SK-N-SH treated with all-trans-retinoic acid at 6 μM for 48 hours (cell line): ENCODE data around the gene UNC13B.

ENCODE experiments used
- ATAC-seq: fragments of 200-7000 bp; cut with Tn5 transposase; 3 replicates; pipeline ENCODE4 v1.9.1; 2020; ENCODE audit warnings: mild to moderate bottlenecking, moderate library complexity
- ARNTL ChIP-seq: fragments of 450-650 bp; formaldehyde crosslinking; IDR thresholded peaks from 2 replicates; pipeline ENCODE4 v1.5.0; 2020; ENCODE audit warnings: low read depth, mild to moderate bottlenecking, moderate library complexity, borderline replicate concordance
- BACH2 ChIP-seq: fragments of 250-450 bp; sonication (Bioruptor Pico); IDR thresholded peaks from 2 replicates; pipeline ENCODE4 v1.9.0; 2021; ENCODE audit warnings: mild to moderate bottlenecking, borderline replicate concordance
- CSDC2 ChIP-seq: fragments of 250-450 bp; sonication (Bioruptor Pico); IDR thresholded peaks from 2 replicates; pipeline ENCODE4 v1.5.0; 2020; ENCODE audit warnings: mild to moderate bottlenecking, moderate library complexity
- GLIS3 ChIP-seq: fragments of 250-450 bp; sonication (Bioruptor Pico); IDR thresholded peaks from 2 replicates; pipeline ENCODE4 v1.5.0; 2020; ENCODE audit warnings: mild to moderate bottlenecking, moderate library complexity
- OSR1 ChIP-seq: fragments of 250-450 bp; sonication (Bioruptor Pico); IDR thresholded peaks from 2 replicates; pipeline ENCODE4 v1.8.0; 2022; ENCODE audit warnings: moderate library complexity, mild to moderate bottlenecking, inconsistent platforms
- PPARA ChIP-seq: fragments of 250-450 bp; sonication (Bioruptor Pico); IDR thresholded peaks from 2 replicates; pipeline ENCODE4 v1.5.0; 2020; ENCODE audit warnings: mild to moderate bottlenecking, borderline replicate concordance
- RARB ChIP-seq: fragments of 250-450 bp; sonication (Bioruptor Pico); IDR thresholded peaks from 2 replicates; pipeline ENCODE4 v1.8.0; 2021; ENCODE audit warnings: mild to moderate bottlenecking, moderate library complexity
- SNAI2 ChIP-seq: fragments of 250-450 bp; sonication (Bioruptor Pico); IDR thresholded peaks from 2 replicates; pipeline ENCODE4 v1.5.0; 2020; ENCODE audit warnings: mild to moderate bottlenecking, moderate library complexity
- TCF4 ChIP-seq: fragments of 250-450 bp; sonication (Bioruptor Pico); IDR thresholded peaks from 2 replicates; pipeline ENCODE4 v1.8.0; 2021; ENCODE audit warnings: mild to moderate bottlenecking, moderate library complexity, borderline replicate concordance
- TOX ChIP-seq: fragments of 250-450 bp; sonication (Bioruptor Pico); IDR thresholded peaks from 2 replicates; pipeline ENCODE4 v1.8.0; 2021; ENCODE audit warnings: mild to moderate bottlenecking, moderate library complexity, borderline replicate concordance
- ZFP3 ChIP-seq: fragments of 250-450 bp; sonication (Bioruptor Pico); IDR thresholded peaks from 2 replicates; pipeline ENCODE4 v1.5.0; 2020; ENCODE audit warnings: mild to moderate bottlenecking, moderate library complexity
- ZFP30 ChIP-seq: fragments of 450-650 bp; formaldehyde crosslinking; IDR thresholded peaks from 2 replicates; pipeline ENCODE4 v1.5.0; 2022; ENCODE audit warnings: mild to moderate bottlenecking, moderate library complexity
- ZNF565 ChIP-seq: fragments of 450-650 bp; formaldehyde crosslinking; conservative IDR thresholded peaks from 2 replicates; pipeline ENCODE4 v1.5.0; 2020; ENCODE audit warnings: low read depth, mild to moderate bottlenecking, moderate library complexity
- ZNF70 ChIP-seq: fragments of 450-650 bp; formaldehyde crosslinking; IDR thresholded peaks from 2 replicates; pipeline ENCODE4 v1.5.0; 2020; ENCODE audit warnings: mild to moderate bottlenecking, moderate library complexity
- ZNF8 ChIP-seq: fragments of 450-650 bp; formaldehyde crosslinking; IDR thresholded peaks from 2 replicates; pipeline ENCODE4 v1.5.0; 2020; ENCODE audit warnings: mild to moderate bottlenecking, moderate library complexity
- TF ChIP-seq, protein P1 (sequence below): fragments of 250-450 bp; sonication (Bioruptor Pico); IDR thresholded peaks from 2 replicates; pipeline ENCODE4 v1.5.1; 2020; ENCODE audit warnings: low read depth, mild to moderate bottlenecking, moderate library complexity
- TF ChIP-seq, protein P2 (sequence below): fragments of 250-450 bp; sonication (Bioruptor Pico); IDR thresholded peaks from 2 replicates; pipeline ENCODE4 v1.8.0; 2021; ENCODE audit warnings: low read depth, mild to moderate bottlenecking, moderate library complexity, borderline replicate concordance
- TF ChIP-seq, protein P3 (sequence below): fragments of 250-450 bp; sonication (Bioruptor Pico); IDR thresholded peaks from 2 replicates; pipeline ENCODE4 v1.8.0; 2020; ENCODE audit warnings: mild to moderate bottlenecking, moderate library complexity, borderline replicate concordance
- TF ChIP-seq, protein P4 (sequence below): fragments of 250-450 bp; sonication (Bioruptor Pico); IDR thresholded peaks from 2 replicates; pipeline ENCODE4 v1.5.0; 2020; ENCODE audit warnings: mild to moderate bottlenecking, moderate library complexity
- TF ChIP-seq, protein P5 (sequence below): fragments of 250-450 bp; sonication (Bioruptor Pico); IDR thresholded peaks from 2 replicates; pipeline ENCODE4 v1.5.1; 2021; ENCODE audit warnings: mild to moderate bottlenecking, moderate library complexity

UNC13B gene

DNA sequence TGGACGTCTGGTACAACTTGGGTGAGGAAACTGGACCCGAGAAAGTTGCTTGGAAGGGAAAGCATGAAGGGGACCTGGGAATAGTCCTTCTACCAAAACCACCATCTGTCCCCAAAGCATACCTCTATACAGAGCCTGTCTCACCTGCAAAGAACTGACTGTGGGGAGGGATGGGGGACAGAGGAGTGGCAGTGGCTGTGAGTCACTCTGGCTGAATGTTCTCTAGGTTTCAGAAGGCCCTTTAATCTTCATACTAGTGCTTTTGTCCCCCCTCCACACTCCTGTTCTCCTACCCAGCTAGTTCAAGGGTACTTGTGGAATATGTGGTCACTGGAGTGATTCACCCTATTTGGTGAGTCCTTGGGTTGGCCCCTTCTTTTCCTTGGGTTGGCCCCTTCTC, 218.8 kb downstream of the UNC13B start:
- ATAC-seq = no peak
- TF ChIP-seq ZNF8 (CRISPR knock-in tag) = no peak
- no peak for TF ChIP-seq OSR1
- TF ChIP-seq ZNF70 (CRISPR knock-in tag) = no peak
- no peak for TF ChIP-seq BACH2
- TF ChIP-seq, protein P1, sequence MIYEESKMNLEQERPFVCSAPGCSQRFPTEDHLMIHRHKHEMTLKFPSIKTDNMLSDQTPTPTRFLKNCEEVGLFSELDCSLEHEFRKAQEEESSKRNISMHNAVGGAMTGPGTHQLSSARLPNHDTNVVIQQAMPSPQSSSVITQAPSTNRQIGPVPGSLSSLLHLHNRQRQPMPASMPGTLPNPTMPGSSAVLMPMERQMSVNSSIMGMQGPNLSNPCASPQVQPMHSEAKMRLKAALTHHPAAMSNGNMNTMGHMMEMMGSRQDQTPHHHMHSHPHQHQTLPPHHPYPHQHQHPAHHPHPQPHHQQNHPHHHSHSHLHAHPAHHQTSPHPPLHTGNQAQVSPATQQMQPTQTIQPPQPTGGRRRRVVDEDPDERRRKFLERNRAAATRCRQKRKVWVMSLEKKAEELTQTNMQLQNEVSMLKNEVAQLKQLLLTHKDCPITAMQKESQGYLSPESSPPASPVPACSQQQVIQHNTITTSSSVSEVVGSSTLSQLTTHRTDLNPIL (CRISPR knock-in tag) = no peak
- TF ChIP-seq, protein P2, sequence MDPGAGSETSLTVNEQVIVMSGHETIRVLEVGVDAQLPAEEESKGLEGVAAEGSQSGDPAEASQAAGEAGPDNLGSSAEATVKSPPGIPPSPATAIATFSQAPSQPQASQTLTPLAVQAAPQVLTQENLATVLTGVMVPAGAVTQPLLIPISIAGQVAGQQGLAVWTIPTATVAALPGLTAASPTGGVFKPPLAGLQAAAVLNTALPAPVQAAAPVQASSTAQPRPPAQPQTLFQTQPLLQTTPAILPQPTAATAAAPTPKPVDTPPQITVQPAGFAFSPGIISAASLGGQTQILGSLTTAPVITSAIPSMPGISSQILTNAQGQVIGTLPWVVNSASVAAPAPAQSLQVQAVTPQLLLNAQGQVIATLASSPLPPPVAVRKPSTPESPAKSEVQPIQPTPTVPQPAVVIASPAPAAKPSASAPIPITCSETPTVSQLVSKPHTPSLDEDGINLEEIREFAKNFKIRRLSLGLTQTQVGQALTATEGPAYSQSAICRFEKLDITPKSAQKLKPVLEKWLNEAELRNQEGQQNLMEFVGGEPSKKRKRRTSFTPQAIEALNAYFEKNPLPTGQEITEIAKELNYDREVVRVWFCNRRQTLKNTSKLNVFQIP = no peak
- no peak for TF ChIP-seq ARNTL (CRISPR knock-in tag)
- no peak for TF ChIP-seq TCF4
- no peak for TF ChIP-seq TOX (CRISPR knock-in tag)
- TF ChIP-seq, protein P3, sequence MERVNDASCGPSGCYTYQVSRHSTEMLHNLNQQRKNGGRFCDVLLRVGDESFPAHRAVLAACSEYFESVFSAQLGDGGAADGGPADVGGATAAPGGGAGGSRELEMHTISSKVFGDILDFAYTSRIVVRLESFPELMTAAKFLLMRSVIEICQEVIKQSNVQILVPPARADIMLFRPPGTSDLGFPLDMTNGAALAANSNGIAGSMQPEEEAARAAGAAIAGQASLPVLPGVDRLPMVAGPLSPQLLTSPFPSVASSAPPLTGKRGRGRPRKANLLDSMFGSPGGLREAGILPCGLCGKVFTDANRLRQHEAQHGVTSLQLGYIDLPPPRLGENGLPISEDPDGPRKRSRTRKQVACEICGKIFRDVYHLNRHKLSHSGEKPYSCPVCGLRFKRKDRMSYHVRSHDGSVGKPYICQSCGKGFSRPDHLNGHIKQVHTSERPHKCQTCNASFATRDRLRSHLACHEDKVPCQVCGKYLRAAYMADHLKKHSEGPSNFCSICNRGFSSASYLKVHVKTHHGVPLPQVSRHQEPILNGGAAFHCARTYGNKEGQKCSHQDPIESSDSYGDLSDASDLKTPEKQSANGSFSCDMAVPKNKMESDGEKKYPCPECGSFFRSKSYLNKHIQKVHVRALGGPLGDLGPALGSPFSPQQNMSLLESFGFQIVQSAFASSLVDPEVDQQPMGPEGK (CRISPR knock-in tag) = no peak
- no peak for TF ChIP-seq RARB (CRISPR knock-in tag)
- TF ChIP-seq ZNF565 (CRISPR knock-in tag) = no peak
- TF ChIP-seq, protein P4, sequence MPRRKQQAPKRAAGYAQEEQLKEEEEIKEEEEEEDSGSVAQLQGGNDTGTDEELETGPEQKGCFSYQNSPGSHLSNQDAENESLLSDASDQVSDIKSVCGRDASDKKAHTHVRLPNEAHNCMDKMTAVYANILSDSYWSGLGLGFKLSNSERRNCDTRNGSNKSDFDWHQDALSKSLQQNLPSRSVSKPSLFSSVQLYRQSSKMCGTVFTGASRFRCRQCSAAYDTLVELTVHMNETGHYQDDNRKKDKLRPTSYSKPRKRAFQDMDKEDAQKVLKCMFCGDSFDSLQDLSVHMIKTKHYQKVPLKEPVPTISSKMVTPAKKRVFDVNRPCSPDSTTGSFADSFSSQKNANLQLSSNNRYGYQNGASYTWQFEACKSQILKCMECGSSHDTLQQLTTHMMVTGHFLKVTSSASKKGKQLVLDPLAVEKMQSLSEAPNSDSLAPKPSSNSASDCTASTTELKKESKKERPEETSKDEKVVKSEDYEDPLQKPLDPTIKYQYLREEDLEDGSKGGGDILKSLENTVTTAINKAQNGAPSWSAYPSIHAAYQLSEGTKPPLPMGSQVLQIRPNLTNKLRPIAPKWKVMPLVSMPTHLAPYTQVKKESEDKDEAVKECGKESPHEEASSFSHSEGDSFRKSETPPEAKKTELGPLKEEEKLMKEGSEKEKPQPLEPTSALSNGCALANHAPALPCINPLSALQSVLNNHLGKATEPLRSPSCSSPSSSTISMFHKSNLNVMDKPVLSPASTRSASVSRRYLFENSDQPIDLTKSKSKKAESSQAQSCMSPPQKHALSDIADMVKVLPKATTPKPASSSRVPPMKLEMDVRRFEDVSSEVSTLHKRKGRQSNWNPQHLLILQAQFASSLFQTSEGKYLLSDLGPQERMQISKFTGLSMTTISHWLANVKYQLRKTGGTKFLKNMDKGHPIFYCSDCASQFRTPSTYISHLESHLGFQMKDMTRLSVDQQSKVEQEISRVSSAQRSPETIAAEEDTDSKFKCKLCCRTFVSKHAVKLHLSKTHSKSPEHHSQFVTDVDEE (CRISPR knock-in tag) = no peak
- TF ChIP-seq CSDC2 (CRISPR knock-in tag) = no peak
- TF ChIP-seq ZFP30 = no peak
- TF ChIP-seq PPARA (CRISPR knock-in tag) = no peak

DNA sequence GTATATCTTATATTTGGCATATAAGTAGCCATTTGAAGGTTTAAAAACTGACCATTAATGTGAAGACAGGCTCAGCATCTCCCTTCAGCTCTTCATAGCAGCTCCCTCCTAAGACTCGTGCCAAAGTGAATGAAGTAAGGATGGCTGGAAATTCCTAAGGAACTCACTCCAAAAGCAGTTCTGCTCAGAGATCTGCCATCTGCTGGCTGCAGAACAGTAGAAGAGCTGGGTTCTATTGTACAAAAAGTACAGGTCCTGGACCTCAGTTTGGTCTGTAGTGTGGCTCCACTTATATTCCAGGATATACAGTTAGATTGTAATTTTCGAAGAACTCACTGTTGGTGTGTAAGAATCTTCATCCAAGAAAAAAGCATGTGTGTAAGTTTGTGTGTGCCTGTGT, 223.2 kb downstream of the UNC13B start:
- ATAC-seq = peak; percentile 65
- TF ChIP-seq CSDC2 (CRISPR knock-in tag) (no peak), RARB (CRISPR knock-in tag) (no peak), SNAI2 (CRISPR knock-in tag) (no peak), ZNF565 (CRISPR knock-in tag) (no peak), OSR1 (no peak), GLIS3 (no peak), ZFP3 (CRISPR knock-in tag) (no peak), ZNF70 (CRISPR knock-in tag) (no peak), TCF4 (no peak), BACH2 (no peak), PPARA (CRISPR knock-in tag) (no peak)
- TF ChIP-seq, protein P3 (CRISPR knock-in tag) = no peak
- TF ChIP-seq, protein P5, sequence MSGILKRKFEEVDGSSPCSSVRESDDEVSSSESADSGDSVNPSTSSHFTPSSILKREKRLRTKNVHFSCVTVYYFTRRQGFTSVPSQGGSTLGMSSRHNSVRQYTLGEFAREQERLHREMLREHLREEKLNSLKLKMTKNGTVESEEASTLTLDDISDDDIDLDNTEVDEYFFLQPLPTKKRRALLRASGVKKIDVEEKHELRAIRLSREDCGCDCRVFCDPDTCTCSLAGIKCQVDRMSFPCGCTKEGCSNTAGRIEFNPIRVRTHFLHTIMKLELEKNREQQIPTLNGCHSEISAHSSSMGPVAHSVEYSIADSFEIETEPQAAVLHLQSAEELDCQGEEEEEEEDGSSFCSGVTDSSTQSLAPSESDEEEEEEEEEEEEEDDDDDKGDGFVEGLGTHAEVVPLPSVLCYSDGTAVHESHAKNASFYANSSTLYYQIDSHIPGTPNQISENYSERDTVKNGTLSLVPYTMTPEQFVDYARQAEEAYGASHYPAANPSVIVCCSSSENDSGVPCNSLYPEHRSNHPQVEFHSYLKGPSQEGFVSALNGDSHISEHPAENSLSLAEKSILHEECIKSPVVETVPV (CRISPR knock-in tag) = no peak
- TF ChIP-seq, protein P1 (CRISPR knock-in tag) = no peak
